T1000 (cell line): ENCODE results near the gene LRPAP1.

Experiments used
- DNase-seq: peaks from one replicate; lab custom pipeline; 2025; ENCODE audit warnings: mixed read lengths; lab: John Stamatoyannopoulos, UW

LRPAP1 gene

DNA sequence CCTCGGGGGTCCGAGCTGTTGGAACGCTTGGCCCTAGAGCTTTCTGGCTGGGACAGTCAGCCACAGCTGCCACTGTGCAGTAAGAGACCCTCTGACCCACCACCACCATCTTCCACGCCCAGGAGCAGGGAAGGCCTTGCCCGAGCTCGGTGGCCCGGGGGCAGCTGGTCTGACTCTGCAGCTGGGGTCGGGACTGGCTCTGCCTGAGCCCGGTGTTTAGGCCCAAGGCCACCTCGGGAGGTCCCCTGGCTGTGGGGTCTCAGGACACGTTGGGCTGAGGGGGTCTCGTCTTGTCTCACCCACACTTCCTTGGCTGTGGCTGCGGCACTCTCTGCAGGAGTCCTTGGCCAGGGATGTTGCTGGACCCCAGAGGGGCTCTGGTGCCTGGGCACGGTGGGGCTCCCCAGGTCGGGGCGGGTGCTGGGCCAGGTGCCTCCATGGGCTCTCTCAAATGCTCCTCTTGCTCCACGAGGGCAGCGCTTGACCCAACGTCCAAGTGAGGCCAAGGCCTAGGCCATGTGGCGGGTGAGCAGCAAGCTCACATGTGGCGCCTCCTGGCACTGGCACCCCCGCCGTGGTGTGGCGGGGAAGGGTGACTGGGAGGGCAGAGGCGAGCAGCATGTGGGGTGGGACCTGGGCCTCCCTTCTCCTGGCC lies 46.2 kb downstream of the LRPAP1 start:
- DNase-seq: no peak

DNA sequence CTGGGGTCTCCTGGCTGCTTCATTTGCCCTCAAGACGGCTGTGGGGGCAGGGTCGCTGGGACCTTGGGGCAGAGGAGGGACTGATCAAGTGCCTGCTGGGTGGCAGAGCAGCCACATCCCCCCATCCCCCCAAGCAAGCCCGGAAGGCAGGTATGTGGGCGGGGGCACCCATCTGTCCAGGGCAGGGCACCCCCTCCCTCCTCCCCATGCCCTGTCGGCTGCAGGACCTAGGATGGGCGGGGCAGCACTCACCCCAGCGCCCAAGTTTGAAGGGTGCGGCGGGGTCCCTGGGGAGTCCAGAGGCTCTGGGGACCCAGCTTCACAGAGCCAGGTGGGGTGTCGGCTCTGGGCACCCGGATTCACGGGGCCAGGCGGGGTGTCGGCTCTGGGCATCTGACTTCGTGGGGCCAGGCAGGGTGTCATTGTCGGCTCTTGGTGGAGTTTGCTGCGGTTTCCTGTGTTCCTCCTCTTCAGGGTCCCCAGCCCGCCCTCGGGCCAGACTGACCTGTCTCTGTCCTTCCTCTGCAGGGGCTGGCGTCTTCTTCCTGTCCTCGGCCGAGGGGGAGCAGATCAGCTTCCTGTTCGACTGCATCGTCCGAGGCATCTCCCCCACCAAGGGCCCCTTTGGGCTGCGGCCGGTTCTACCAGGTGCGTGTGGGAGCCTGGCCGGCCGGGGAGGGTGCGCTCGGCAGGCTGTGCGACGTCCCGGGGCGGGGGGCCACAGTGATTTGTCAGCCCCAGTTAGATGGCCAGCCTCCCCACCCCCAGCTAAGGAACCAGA lies 47.0 kb downstream of the LRPAP1 start:
- no peak for DNase-seq

DNA sequence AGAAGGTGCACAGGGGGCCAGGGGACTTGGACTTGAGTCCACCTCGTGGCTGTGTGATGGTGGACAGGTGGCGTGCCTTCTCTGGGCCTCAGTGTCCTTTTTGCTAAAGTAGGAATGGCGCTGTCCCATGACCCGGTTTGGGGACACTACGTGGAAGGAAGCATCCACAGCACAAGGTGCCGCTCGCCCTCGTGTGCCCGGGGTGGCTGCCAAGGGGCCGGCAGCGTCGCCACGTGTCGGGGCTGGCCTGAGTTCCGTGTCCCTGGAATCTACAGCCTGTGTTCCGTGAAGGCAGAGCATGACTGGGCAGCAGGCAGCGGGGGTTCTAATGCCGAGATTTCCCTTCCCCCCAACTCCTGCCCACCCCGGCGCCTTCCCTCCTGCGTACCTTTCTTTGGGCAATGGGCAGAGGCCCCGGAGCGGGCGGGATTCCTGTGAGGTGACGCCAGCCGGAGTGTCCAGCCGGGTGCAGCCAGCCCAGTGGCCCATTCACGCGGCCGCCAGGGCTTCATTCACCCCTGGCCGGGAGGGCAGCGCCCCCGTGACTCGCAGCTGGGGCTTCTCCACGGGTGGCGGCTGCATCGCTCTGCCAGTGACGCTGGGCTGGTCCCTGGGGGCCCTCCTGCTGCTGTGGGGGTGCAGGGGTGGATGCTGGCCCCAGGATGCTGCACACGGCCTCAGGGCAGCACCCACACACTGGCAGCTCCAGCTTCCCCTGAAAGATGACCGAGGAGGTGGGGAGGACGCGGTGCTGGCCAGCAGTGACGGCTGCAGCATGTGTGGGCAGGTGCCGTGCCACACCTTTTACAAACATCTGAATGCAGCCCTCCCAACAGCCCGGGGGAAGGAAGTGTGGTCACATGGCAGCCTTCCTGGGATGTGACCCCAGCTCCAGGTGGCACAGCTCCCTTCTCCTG lies 47.9 kb downstream of the LRPAP1 start:
- no peak for DNase-seq

DNA sequence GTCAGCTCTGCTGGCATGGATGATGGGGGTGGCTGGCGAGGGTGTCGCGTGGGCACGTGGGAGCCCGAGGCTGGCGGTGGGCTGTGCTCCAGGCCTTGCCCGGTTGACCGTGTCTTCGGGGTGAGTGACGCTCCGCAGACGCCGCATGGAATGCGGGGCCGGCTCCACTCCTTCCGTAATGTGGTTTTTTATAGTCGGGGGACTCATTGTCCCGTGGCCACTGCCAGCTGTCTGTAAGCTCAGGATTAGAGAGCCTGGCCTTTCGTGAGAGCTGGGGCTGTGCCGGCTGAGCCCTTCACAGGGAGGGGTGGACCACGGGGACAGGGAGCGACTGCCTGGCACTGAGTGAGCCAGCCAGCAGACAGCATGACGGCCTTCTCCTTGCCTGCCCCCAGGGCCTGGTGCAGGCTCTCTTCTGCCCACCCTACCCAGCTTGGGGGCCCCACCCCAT lies 48.7 kb downstream of the LRPAP1 start:
- peak; percentile 46 for DNase-seq

DNA sequence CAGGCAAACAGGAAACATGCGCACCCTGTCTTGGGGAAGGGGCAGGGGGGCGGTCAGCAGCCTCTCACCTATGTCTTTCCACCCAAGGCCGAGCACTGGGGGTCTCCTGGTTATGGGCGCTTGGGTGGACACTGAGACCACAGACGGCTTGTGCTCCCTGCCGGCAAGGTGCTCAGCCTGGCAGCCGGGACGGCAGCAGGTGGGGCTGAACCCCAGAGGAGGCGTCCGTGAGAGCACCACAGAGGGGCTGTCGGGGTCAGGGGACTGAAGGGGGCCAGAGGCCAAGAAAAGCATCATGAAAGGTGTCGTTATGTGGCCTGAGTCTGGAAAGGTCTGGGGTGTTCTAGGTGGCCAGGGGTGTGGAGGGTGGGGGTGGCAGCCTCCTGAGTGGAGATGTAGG lies 49.5 kb downstream of the LRPAP1 start:
- DNase-seq: no peak

DNA sequence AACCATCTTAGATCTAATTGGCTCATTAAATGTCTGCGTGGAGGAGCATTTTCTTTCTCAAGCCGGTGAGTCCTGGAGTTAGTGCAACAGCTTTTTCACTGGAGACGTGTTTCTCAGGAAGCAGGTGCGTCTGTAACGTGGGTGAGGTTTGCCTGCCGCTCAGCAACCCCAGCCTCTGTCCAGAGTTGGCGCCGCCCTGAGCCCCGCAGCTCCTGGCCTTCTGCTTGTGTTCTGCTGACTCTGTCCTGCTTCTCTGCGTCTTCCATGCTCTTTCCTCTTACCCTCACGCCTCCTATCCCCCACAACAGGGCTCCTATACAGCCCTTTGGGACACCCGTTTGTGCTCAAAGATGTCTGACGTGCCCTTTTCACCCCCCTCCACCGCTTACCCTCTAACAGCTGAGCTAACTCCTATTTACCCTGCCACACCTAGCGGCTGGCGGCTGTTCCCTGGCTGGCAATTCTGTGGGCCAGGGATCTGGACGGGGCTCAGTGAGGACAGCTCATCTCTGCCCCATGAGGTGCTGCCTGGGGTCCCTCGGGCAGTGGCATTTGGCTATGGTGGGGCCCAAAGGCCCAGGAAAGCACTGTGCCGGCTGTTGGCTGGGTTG lies 50.3 kb downstream of the LRPAP1 start:
- DNase-seq: no peak

DNA sequence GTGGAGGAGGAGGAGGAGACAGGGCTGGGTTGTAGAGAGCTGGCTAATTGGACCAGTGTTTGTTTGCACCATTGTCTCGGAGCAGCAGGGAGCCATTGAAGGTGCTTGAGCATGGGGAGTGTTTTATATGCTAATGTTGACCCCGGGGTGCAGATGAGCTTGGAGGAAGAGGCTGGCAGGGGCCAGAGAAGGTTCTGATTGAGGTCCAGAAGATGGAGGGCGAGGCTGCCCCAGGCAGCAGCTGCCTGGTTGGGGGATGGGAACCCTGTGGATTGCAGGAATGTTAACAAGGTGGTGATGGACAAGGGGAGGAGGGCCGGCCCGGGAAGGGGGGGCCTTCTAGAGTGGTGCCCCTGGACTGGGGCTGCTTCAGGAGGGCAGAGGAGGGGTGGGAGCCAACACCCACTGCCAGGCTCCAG lies 51.1 kb downstream of the LRPAP1 start:
- DNase-seq: no peak

DNA sequence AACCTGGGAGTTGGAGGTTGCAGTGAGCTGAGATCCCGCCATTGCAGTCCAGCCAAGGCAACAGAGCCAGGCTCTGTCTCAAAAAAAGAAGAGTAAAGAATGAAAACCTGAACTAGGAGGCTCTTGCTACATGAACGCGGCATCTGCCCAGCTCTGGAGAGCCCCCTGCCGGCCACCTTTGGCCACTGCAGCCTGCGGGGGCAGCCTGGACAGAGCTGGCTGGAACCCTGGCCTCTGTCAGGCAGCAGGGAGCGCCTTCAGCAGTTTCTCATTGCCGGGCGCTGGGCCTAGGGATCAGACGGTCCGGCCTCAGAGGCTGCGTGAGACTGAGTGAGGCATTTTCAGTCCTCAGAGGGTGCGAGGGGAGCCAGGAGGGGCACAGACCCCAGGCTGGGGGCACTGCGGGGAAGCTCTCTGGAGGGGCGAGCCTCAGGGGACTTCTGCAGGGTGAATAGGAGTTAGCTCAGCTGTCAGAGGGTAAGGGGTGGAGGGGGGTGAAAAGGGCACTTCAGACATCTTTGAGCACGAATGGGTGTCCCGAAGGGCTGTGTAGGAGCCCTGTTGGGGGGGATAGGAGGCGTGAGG lies 51.6 kb downstream of the LRPAP1 start:
- DNase-seq: peak; percentile 79

DNA sequence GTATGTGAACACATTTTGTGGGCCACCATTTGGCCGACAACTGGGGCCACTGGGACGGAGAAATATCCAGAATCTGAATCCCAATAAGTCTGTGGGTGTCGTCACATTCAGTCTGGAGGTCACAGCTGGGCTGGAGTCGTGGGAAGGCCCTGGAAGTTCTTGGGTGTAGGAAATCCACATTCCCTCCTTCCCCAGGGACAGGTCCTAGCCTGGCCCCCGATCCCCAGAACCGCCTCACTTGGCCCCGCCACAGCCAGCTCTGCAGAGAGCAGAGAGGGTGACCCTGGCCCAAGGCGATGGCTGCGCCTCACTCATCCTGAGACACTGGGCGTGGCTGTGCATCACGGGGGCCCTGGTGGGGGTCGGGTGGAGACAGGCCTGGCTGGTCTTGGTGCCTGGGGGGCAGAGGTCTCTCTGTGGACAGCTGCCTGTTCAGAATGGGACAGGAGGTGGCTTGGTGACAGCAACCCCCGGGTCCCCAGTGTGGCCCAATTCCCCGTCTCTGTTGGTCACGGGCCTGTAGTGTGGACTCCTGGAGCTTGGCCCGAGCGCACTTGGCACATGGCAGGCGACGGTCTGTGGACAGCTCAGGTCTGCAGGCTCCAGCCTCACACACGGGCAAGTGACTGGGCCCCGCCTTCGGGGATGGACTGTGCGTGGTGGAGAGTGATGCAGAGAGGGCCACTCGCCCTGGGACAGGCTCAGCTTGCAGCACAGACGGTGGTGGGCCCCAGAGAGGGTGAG lies 52.7 kb downstream of the LRPAP1 start:
- no peak for DNase-seq

DNA sequence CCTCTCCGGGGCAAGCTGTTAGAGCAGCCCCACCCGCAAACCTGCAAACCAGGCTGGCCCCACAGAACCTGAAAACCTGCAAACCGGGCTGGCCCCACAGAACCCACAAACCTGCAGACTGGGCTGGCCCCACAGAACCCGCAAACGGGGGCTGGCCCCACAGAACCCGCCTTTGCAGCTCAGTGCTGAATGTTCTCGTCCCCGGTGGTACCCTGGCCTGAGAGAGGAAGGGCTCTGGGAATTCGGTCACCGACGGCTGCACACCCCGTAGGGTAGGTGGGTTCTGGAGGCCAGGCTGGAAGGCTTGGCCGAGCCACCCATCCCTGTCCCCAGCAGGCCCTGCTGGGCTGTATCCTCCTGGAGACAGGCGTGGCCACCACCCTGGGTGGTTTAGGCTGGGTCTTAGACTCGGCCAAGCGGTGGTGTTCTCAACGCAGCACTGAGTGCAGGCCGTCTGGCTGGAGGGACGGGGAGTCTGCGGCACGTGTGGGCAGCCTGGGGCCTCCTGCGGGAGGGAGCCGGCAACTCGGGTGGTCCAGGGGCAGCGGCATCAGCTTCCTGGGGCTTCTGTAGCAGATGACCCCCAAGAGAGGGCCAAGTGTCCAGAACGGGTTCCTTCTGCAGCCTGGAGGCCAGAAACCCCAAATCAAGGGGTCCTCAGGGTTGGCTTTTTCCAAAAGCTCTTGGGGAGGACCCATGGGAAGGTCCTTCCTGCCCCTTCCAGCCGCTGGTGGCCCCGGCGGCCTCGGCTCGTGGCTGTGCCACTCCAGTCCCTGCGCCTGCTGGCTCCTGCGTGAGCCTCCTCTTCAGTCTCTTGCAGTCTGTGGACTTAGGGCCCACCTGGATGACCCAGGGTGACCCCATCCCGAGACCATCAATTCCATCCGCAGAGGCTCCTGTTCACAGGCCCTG lies 53.5 kb downstream of the LRPAP1 start:
- no peak for DNase-seq

DNA sequence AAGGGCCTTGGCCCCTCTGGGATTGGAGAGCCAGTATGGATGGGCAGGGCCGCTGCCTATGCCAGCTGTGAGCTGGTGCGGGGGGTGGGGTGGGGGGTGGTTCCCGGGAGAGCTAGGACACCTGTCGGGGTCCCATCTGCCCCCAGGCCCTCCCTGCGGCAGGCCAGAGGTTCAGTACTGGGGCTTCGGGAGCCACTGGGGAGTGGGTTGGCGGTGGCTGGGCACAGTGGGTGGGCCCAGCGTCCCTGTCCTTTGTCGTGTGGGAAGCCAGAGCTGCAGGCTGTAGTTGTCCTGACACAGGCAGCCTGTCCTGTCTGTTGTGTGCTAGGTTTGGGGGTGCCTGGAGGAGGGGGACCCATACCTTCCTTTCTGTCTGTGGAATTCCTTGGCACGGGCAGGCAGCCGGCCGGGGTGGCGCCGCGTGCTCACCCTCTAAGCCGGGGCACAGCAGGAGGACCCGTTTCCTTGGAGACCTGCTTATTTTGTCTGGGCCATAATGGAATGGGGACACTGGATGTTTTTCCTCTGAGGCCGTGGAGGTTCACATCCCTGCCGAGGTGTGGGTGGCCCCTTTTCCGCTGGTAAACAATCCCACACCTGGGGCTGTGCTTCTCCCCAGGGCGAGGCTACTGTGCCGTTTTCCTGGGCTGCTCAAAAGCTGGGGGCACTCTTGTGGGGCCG lies 54.3 kb downstream of the LRPAP1 start:
- DNase-seq: no peak

DNA sequence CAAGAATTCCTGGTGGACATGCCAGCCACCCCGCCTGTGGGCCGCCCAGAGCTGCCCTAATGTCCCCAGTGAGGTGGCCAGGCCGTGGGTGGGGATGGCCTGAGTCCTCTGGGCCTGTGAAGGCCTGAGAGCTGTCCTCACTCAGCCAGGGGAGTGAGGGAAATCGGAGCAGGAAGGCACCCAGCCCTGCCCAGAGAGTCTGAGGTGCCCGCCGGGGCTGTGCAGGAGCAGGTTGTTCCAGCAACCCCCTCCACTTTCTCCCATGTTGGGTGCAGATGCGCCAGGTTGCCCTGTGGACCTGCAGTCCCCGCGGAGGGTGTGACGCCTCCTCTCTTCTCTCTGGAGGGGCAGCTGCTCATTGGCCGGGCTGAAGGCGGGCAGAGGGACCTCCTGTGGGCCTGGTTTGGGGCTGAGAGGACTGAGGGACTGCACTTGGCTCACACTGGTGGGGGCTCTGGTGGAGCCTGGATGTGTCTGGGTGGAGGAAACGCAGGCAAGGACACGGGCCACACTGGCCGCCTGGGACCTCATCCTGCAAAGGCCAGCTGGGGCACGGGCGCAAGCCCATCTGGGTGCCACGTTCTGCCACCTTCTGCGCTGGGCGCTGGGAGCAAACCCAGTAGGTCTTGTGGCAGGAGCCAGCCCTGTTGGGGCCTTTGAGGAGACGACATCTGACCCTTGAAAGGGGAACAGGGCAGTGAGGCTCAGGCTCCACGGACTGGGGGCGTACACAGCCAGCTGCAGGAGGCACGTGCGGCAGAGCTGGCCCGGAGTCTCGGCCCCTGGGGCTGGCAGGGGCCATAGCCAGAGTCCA lies 55.1 kb downstream of the LRPAP1 start:
- no peak for DNase-seq

DNA sequence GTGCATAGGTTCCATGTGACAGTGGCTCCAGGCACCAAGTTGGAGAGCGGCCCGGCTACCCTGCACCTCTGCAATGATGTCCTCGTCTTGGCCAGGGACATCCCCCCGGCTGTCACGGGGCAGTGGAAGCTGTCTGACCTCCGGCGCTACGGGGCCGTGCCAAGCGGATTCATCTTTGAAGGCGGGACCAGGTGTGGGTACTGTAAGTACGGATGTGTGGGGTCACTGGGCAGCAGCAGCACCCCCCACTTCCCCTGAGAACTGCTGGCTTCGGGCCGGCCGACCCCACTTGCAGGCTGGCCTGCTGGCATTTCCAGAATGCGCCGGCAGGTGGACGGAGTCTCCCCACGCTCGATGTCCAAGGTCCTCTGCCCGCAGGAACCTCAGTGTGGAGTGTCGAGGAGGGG lies 55.9 kb downstream of the LRPAP1 start:
- no peak for DNase-seq

DNA sequence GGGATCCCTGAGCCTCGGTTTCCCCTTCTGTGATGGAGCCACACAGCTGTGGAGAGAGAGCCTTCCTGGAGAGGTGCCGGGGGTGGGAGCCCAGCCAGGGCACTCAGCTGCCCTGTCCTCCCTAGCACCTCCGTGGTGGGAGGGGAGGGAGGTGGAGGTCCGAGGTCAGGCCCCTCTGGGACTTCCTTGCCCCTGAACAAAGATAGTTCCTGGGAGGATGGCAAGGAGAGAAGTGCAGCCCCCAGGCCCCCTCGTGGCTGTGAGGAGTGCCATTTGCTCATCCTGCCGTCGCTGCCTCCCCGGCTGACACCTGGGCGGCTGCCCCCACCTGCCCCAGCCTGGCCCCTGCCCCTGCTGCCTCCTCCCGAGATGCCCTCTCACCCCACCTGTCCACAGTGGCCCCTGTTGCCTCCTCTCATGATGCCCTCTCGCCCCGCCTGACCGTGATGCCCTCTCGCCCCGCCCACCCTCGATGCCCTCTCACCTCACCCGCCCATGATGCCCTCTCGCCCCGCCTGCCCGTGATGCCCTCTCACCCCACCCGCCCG lies 56.4 kb downstream of the LRPAP1 start:
- no peak for DNase-seq

DNA sequence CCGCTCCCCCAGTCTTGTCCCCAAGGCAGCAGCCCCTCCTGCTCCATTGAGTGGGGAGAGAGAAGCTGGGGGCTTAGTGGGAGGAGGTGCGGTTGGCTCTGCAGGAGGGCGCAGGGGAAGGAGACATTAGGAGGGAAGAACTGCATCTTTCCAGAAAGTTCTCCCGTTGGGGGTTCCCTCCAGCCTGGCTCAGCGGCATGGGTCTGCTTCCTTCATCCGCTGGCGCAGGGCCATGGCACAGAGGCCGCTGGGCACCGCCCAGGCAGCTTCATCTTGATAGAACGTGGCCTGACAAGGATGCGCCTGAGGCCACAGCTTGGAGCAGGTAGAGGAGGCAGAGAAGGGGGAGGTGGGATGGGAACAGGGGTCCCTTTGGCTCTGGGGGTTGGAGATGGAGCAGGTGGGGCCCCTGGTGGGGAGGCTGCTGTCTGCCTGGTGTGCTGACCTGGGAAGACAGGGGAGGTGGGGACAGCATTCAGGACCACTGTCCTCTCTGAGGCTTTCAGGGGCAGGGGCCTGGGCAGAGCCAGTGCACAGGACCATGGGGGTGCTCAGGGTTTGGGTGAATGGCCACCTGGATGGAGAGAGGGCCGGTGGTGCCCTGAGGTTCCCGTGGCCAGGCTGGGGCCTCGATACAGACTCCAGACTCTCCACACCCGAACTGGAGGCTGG lies 57.0 kb downstream of the LRPAP1 start:
- DNase-seq: no peak

DNA sequence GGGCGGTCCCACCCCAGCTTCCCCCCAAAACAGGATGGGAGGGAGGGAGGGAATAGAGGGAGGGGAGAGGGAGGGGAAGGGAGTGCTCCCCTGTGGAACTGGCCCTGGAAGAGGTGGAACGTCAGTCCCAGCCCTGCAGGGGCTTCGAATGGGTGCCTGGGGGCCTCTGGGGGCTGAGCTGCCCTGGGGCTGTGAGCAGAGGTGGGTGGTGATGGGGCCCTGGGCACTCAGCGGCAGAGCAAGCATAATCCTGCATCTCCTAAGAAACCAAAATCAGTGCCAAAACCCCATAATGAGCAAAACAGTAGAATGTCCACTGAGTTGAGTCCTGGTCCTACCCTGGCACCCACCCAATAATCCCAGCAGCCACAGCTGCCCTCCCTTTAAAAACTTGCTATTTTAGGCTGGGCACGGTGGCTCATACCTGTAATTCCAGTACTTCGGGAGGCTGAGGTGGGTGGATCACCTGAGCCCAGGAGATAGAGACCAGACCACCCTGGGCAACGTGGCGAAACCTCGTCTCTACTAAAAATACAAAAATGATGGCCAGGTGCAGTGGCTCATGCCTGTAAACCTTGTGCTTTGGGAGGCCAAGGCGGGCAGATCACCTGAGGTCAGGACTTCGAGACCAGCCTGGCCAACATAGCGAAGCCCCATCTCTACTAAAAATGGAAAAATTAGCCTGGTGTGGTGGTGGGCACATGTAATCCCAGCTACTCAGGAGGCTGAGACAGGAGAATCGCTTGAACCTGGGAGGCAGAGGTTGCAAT lies 58.0 kb downstream of the LRPAP1 start:
- DNase-seq: no peak
